HEK293 (cell line): Measurements from ENCODE around the gene AVEN.

ENCODE experiments used
- CTCF ChIA-PET: fragments of 350-600 bp; formaldehyde crosslinking; extraction: SDS; loops from one replicate; lab custom pipeline; 2021; ENCODE audit warnings: antibody characterized with exemption; lab: Yijun Ruan, JAX
- POLR2A ChIA-PET: fragments of 300-600 bp; formaldehyde crosslinking; extraction: SDS; loops from one replicate; lab custom pipeline; 2020; ENCODE audit warnings: antibody characterized with exemption, inconsistent platforms; lab: Yijun Ruan, JAX
- H3K27ac ChIP-seq: fragments of 200-500 bp; sonication (Bioruptor generic); 2 replicates; pipeline ENCODE4 v1.5.1; 2014; ENCODE audit warnings: low read depth, low read length, control low read depth, inconsistent platforms; ENCODE audit errors: extremely low read depth
- H3K36me3 ChIP-seq, 2 experiments: fragments of 200-500 bp in 1 of 2; sonication (Bioruptor generic) in 1 of 2; 1 replicate in 1 of 2; 2 replicates in 1 of 2; pipeline ENCODE4 v1.5.1; 2014 to 2017; ENCODE audit warnings: inconsistent platforms in 2 of 2, low read length in 2 of 2; ENCODE audit not compliant: control insufficient read depth in 2 of 2, insufficient read depth in 1 of 2
- H3K4me1 ChIP-seq: fragments of 200-500 bp; sonication (Bioruptor generic); 2 replicates; pipeline ENCODE4 v1.5.1; 2014; ENCODE audit warnings: mild to moderate bottlenecking, low read length, inconsistent platforms; ENCODE audit not compliant: control insufficient read depth, insufficient read depth
- H3K4me3 ChIP-seq: 2 replicates; pipeline ENCODE4 v1.5.1; 2011; ENCODE audit warnings: low read depth, mild to moderate bottlenecking, control low read depth, low read length, moderate library complexity
- H3K9me3 ChIP-seq: fragments of 200-500 bp; sonication (Bioruptor generic); 2 replicates; pipeline ENCODE4 v1.5.1; 2014; ENCODE audit warnings: low read depth, low read length, inconsistent platforms; ENCODE audit not compliant: control insufficient read depth, insufficient read depth
- BCL6B ChIP-seq: fragments of 450-650 bp; formaldehyde crosslinking; IDR thresholded peaks from 2 replicates; pipeline ENCODE4 v1.5.1; 2017; ENCODE audit warnings: missing biosample characterization, missing genetic modification characterization
- GLI2 ChIP-seq: fragments of 450-650 bp; formaldehyde crosslinking; IDR thresholded peaks from 2 replicates; pipeline ENCODE4; 2017; ENCODE audit warnings: missing biosample characterization, missing genetic modification characterization, low read depth, borderline replicate concordance
- HOXD13 ChIP-seq: sonication (generic); formaldehyde crosslinking; IDR thresholded peaks from 2 replicates; pipeline ENCODE4 v1.8.0; 2022; ENCODE audit warnings: missing genetic modification reagents, borderline replicate concordance
- REST ChIP-seq: fragments of 450-650 bp; formaldehyde crosslinking; IDR thresholded peaks from 2 replicates; pipeline ENCODE4 v1.5.1; 2016; ENCODE audit warnings: missing biosample characterization, missing genetic modification characterization
- SETDB1 ChIP-seq: IDR thresholded peaks from one replicate; pipeline ENCODE4 v1.6.1; 2017; ENCODE audit warnings: mild to moderate bottlenecking, low read length, moderate library complexity, mixed read lengths; ENCODE audit not compliant: insufficient read length
- TRIM28 ChIP-seq: IDR thresholded peaks from 2 replicates; pipeline ENCODE4 v1.6.1; 2011; ENCODE audit warnings: low read length, control low read depth, borderline replicate concordance
- WT1 ChIP-seq: fragments of 450-650 bp; formaldehyde crosslinking; IDR thresholded peaks from 2 replicates; pipeline ENCODE4 v1.5.1; 2016; ENCODE audit warnings: missing biosample characterization, missing genetic modification characterization
- ZEB2 ChIP-seq: fragments of 450-650 bp; formaldehyde crosslinking; IDR thresholded peaks from 2 replicates; pipeline ENCODE4 v1.5.1; 2016; ENCODE audit warnings: missing biosample characterization, missing genetic modification characterization
- ZNF155 ChIP-seq: fragments of 450-650 bp; formaldehyde crosslinking; IDR thresholded peaks from 2 replicates; pipeline ENCODE4 v1.5.1; 2016; ENCODE audit warnings: missing biosample characterization, missing genetic modification characterization
- ZNF404 ChIP-seq: fragments of 450-650 bp; formaldehyde crosslinking; IDR thresholded peaks from 2 replicates; pipeline ENCODE4 v1.5.1; 2017; ENCODE audit warnings: missing biosample characterization, missing genetic modification characterization
- ZNF510 ChIP-seq: fragments of 450-650 bp; formaldehyde crosslinking; IDR thresholded peaks from 2 replicates; pipeline ENCODE4 v1.5.1; 2018; ENCODE audit warnings: mild to moderate bottlenecking, missing genetic modification characterization, missing biosample characterization; ENCODE audit not compliant: insufficient replicate concordance
- ZNF529 ChIP-seq: fragments of 450-650 bp; formaldehyde crosslinking; IDR thresholded peaks from 2 replicates; pipeline ENCODE4 v1.5.1; 2017; ENCODE audit warnings: missing genetic modification characterization, missing biosample characterization; ENCODE audit not compliant: insufficient replicate concordance
- ZNF558 ChIP-seq: fragments of 450-650 bp; formaldehyde crosslinking; IDR thresholded peaks from 2 replicates; pipeline ENCODE4 v1.5.1; 2016; ENCODE audit warnings: missing biosample characterization, missing genetic modification characterization
- ZNF560 ChIP-seq: fragments of 450-650 bp; formaldehyde crosslinking; IDR thresholded peaks from 2 replicates; pipeline ENCODE4 v1.5.1; 2017; ENCODE audit warnings: missing biosample characterization, missing genetic modification characterization, borderline replicate concordance
- ZNF596 ChIP-seq: fragments of 450-650 bp; IDR thresholded peaks from 2 replicates; pipeline ENCODE4 v1.5.0; 2018; ENCODE audit warnings: missing biosample characterization, mild to moderate bottlenecking, missing genetic modification characterization, moderate library complexity
- ZNF629 ChIP-seq: fragments of 450-650 bp; formaldehyde crosslinking; IDR thresholded peaks from 2 replicates; pipeline ENCODE4 v1.5.1; 2017; ENCODE audit warnings: missing biosample characterization, missing genetic modification characterization
- ZNF670 ChIP-seq: fragments of 450-650 bp; formaldehyde crosslinking; IDR thresholded peaks from 2 replicates; pipeline ENCODE4 v1.5.1; 2016; ENCODE audit warnings: missing biosample characterization, missing genetic modification characterization, low read depth
- ZNF701 ChIP-seq: fragments of 450-650 bp; formaldehyde crosslinking; IDR thresholded peaks from 2 replicates; pipeline ENCODE4 v1.5.1; 2016; ENCODE audit warnings: missing biosample characterization, missing genetic modification characterization
- ZSCAN5A ChIP-seq: fragments of 450-650 bp; formaldehyde crosslinking; IDR thresholded peaks from 2 replicates; pipeline ENCODE4 v1.5.1; 2016; ENCODE audit warnings: missing biosample characterization, missing genetic modification characterization
- TF ChIP-seq, protein P1 (sequence below): fragments of 450-650 bp; formaldehyde crosslinking; IDR thresholded peaks from 2 replicates; pipeline ENCODE4 v1.5.1; 2016; ENCODE audit warnings: missing biosample characterization, missing genetic modification characterization
- TF ChIP-seq, protein P2 (sequence below): fragments of 450-650 bp; formaldehyde crosslinking; IDR thresholded peaks from 2 replicates; pipeline ENCODE4 v1.5.1; 2016; ENCODE audit warnings: missing biosample characterization, missing genetic modification characterization, borderline replicate concordance
- TF ChIP-seq, protein P3 (sequence below): fragments of 450-650 bp; formaldehyde crosslinking; IDR thresholded peaks from 2 replicates; pipeline ENCODE4 v1.5.1; 2017; ENCODE audit warnings: missing biosample characterization, missing genetic modification characterization

Gene AVEN

GRCh38 chr15:33988384-33988783 lies 50.6 kb downstream of the AVEN start:
- TF ChIP-seq SETDB1 (no peak), HOXD13 (CRISPR knock-in tag) (no peak), ZNF404 (tag by site-specific recombination) (no peak), ZEB2 (tag by site-specific recombination) (no peak), GLI2 (tag by site-specific recombination) (no peak)
- no peaks in the 10 kb centered on the region for H3K36me3 ChIP-seq
- H3K9me3 ChIP-seq: no peaks in the 10 kb centered on the region
- no peak overlapping the region for H3K27ac ChIP-seq
- no peaks in the 10 kb centered on the region for H3K4me1 ChIP-seq
- CTCF ChIA-PET: interaction anchor here (1.9 kb wide), 1 partner anchor 253 kb away, joined by 5 read pairs; no protein-coding TSS in a partner anchor
- no peak overlapping the region for H3K4me3 ChIP-seq
- POLR2A ChIA-PET: no interaction called here

DNA sequence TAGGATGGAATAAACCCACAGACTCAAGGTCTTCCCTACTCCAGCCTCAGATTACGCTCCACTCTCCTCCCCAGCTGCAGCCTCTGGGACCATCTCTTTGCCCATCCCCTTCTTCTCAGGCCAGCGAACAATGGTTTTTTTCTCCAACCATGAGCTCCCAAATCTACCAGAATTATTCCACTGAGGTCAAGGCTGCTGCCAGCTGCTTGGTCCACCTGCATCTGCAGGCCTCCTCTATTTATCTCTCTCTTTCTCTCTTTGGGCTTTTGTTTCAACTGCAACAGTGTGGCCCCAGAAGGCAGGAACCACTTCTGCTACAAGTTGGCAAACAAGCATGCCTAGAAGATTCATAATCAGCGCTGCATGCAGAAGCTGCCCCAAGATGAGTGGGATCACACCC lies 51.6 kb downstream of the AVEN start:
- CTCF ChIA-PET: interaction anchor here (1.9 kb wide), 1 partner anchor 252 kb away, joined by 5 read pairs; no protein-coding TSS in a partner anchor
- H3K27ac ChIP-seq: no peak overlapping the region

More for the DNA sequence above, 51.6 kb downstream of the AVEN start:
- H3K36me3 ChIP-seq: no peaks in the 10 kb centered on the region
- POLR2A ChIA-PET: no interaction called here
- TF ChIP-seq ZNF510 (tag by site-specific recombination): no peak
- no peak for TF ChIP-seq BCL6B (tag by site-specific recombination)
- TF ChIP-seq ZNF670 (tag by site-specific recombination): no peak
- no peak for TF ChIP-seq ZNF596 (tag by site-specific recombination)
- TF ChIP-seq ZSCAN5A (tag by site-specific recombination): no peak
- TF ChIP-seq, protein P1, sequence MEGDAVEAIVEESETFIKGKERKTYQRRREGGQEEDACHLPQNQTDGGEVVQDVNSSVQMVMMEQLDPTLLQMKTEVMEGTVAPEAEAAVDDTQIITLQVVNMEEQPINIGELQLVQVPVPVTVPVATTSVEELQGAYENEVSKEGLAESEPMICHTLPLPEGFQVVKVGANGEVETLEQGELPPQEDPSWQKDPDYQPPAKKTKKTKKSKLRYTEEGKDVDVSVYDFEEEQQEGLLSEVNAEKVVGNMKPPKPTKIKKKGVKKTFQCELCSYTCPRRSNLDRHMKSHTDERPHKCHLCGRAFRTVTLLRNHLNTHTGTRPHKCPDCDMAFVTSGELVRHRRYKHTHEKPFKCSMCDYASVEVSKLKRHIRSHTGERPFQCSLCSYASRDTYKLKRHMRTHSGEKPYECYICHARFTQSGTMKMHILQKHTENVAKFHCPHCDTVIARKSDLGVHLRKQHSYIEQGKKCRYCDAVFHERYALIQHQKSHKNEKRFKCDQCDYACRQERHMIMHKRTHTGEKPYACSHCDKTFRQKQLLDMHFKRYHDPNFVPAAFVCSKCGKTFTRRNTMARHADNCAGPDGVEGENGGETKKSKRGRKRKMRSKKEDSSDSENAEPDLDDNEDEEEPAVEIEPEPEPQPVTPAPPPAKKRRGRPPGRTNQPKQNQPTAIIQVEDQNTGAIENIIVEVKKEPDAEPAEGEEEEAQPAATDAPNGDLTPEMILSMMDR (tag by site-specific recombination): no peak
- no peak for TF ChIP-seq ZNF560 (tag by site-specific recombination)
- no peak for TF ChIP-seq ZNF558 (tag by site-specific recombination)
- no peak for TF ChIP-seq TRIM28
- no peak for TF ChIP-seq REST (tag by site-specific recombination)
- TF ChIP-seq ZNF155: no peak
- TF ChIP-seq ZNF701 (tag by site-specific recombination): no peak
- TF ChIP-seq, protein P2, sequence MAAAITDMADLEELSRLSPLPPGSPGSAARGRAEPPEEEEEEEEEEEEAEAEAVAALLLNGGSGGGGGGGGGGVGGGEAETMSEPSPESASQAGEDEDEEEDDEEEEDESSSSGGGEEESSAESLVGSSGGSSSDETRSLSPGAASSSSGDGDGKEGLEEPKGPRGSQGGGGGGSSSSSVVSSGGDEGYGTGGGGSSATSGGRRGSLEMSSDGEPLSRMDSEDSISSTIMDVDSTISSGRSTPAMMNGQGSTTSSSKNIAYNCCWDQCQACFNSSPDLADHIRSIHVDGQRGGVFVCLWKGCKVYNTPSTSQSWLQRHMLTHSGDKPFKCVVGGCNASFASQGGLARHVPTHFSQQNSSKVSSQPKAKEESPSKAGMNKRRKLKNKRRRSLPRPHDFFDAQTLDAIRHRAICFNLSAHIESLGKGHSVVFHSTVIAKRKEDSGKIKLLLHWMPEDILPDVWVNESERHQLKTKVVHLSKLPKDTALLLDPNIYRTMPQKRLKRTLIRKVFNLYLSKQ (tag by site-specific recombination): no peak
- TF ChIP-seq ZNF529 (tag by site-specific recombination): no peak
- TF ChIP-seq, protein P3, sequence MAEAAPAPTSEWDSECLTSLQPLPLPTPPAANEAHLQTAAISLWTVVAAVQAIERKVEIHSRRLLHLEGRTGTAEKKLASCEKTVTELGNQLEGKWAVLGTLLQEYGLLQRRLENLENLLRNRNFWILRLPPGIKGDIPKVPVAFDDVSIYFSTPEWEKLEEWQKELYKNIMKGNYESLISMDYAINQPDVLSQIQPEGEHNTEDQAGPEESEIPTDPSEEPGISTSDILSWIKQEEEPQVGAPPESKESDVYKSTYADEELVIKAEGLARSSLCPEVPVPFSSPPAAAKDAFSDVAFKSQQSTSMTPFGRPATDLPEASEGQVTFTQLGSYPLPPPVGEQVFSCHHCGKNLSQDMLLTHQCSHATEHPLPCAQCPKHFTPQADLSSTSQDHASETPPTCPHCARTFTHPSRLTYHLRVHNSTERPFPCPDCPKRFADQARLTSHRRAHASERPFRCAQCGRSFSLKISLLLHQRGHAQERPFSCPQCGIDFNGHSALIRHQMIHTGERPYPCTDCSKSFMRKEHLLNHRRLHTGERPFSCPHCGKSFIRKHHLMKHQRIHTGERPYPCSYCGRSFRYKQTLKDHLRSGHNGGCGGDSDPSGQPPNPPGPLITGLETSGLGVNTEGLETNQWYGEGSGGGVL (tag by site-specific recombination): no peak
- TF ChIP-seq ZNF629 (tag by site-specific recombination): no peak
- TF ChIP-seq WT1 (tag by site-specific recombination): no peak
- H3K4me3 ChIP-seq: no peak overlapping the region
- no peaks in the 10 kb centered on the region for H3K9me3 ChIP-seq
- no peaks in the 10 kb centered on the region for H3K4me1 ChIP-seq
